OCI-LY1 (cell line): ENCODE data around the gene CXCR5.

ENCODE experiments used
- CTCF ChIP-seq: fragments of 200-600 bp; sonication (generic), shearing (Covaris generic); IDR thresholded peaks from 2 replicates; pipeline ENCODE4 v1.5.1; 2017; ENCODE audit warnings: mild to moderate bottlenecking, antibody characterized with exemption, low read length, moderate library complexity, mixed read lengths
- EZH2 ChIP-seq: fragments of 200-600 bp; sonication (generic), shearing (Covaris generic); IDR thresholded peaks from 2 replicates; pipeline ENCODE4 v1.8.0; 2017; ENCODE audit warnings: borderline replicate concordance, mixed run types, mild to moderate bottlenecking, antibody characterized with exemption, low read length, moderate library complexity, mixed read lengths

- TF ChIP-seq CTCF, result no peak
- TF ChIP-seq EZH2, result no peak
Measured at GRCh38 chr11:118846181-118846935, 37.3 kb upstream of the CXCR5 start.
